SH-SY5Y (cell line): ENCODE data around the gene SH3YL1.

Experiments
- GATA2 ChIP-seq: IDR thresholded peaks from 2 replicates; pipeline ENCODE4 v1.6.1; 2011; ENCODE audit warnings: mild to moderate bottlenecking, low read depth, low read length
- GATA3 ChIP-seq: IDR thresholded peaks from 2 replicates; pipeline ENCODE4 v1.6.1; 2011; ENCODE audit warnings: low read depth, mild to moderate bottlenecking, low read length, moderate library complexity

The SH3YL1 gene

GRCh38 chr2:255195-255594 is 8.6 kb downstream of the SH3YL1 start:
- TF ChIP-seq GATA3 (no peak), GATA2 (no peak)

GRCh38 chr2:254241-254640 is 9.6 kb downstream of the SH3YL1 start:
- TF ChIP-seq GATA3 (no peak), GATA2 (no peak)

GRCh38 chr2:253202-253638 is 10.6 kb downstream of the SH3YL1 start:
- no peak for TF ChIP-seq GATA3
- TF ChIP-seq GATA2, result no peak

GRCh38 chr2:252001-252602 is 11.7 kb downstream of the SH3YL1 start:
- TF ChIP-seq GATA3 (no peak), GATA2 (no peak)

GRCh38 chr2:249538-250042 is 14.2 kb downstream of the SH3YL1 start:
- no peak for TF ChIP-seq GATA3
- TF ChIP-seq GATA2, result no peak

GRCh38 chr2:248724-249123 is 15.1 kb downstream of the SH3YL1 start:
- no peak for TF ChIP-seq GATA3
- TF ChIP-seq GATA2, result no peak

GRCh38 chr2:246489-247144 is 17.2 kb downstream of the SH3YL1 start:
- TF ChIP-seq GATA2, result no peak
- TF ChIP-seq GATA3, result no peak

GRCh38 chr2:244547-244946 is 19.3 kb downstream of the SH3YL1 start:
- TF ChIP-seq GATA2, result no peak
- no peak for TF ChIP-seq GATA3

GRCh38 chr2:238869-239268 is 25.0 kb downstream of the SH3YL1 start:
- no peak for TF ChIP-seq GATA2
- TF ChIP-seq GATA3, result no peak

GRCh38 chr2:238431-238830 is 25.4 kb downstream of the SH3YL1 start:
- TF ChIP-seq GATA3 (no peak), GATA2 (no peak)

GRCh38 chr2:237878-238277 is 26.0 kb downstream of the SH3YL1 start:
- TF ChIP-seq GATA2 (no peak), GATA3 (no peak)

- TF ChIP-seq GATA3, result no peak
Measured at GRCh38 chr2:236993-237539, 26.8 kb downstream of the SH3YL1 start.

GRCh38 chr2:234421-234820 is 29.4 kb downstream of the SH3YL1 start:
- TF ChIP-seq GATA3, result no peak
- TF ChIP-seq GATA2, result no peak

- TF ChIP-seq GATA3 (no peak), GATA2 (no peak)
Measured at GRCh38 chr2:233030-233429, 30.8 kb downstream of the SH3YL1 start.
